ENCODE measurements around the gene IGSF21.

DNA sequence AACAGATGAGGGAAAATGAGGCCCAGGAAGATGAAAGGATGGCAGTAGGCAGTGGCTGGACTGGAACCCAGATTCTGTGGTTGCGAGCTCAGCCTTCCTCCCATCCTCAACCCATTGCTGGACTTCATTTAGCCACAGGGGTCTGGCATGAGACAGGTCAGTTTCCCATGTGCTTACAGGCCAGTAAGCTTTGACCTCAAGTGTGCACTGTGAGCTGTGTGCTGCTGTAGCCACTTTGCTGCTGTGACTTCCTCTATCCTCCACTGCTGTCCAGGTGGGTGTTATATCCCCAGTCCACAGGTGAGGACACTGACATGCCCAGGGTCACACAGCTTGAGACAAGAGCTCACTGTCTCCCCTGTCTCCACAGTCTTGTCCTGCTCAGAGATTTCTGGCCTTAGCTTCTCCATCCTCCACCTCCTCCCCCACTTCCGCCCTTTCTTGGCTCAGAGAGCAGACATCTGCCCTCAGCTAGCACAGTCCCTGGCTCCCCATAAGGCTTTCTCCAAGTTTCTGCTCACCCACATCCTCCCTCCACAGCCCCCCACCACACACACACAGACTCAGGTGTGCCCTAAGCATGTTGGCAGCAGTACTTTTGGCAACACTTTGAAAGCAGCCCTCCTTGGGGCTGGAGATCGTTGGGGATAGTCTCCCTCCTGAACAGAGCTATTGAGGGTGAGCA lies 7.3 kb downstream of the IGSF21 start:
- TF ChIP-seq POLR2A (IDR thresholded peaks at IDR 0.05; ENCODE audit: low read length) (no peak), GATA1 (IDR thresholded peaks at IDR 0.05; ENCODE audit: low read depth, low read length) (no peak)
